HCT116 (cell line): Measurements from ENCODE around the gene GSG1L.

Source experiments
- EZH2 ChIP-seq: fragments of 200-600 bp; sonication (generic); IDR thresholded peaks from 2 replicates; pipeline ENCODE4 v1.6.1; 2017; ENCODE audit warnings: antibody characterized with exemption, mixed run types
- POLR2A ChIP-seq: IDR thresholded peaks from 2 replicates; pipeline ENCODE4 v1.7.0; 2011; ENCODE audit warnings: borderline replicate concordance; ENCODE audit not compliant: insufficient read depth, insufficient read length; ENCODE audit errors: extremely low read depth
- POLR2AphosphoS5 ChIP-seq: IDR thresholded peaks from 2 replicates; pipeline ENCODE4 v1.6.1; 2011; ENCODE audit warnings: mild to moderate bottlenecking, low read depth, low read length, moderate library complexity
- REST ChIP-seq: IDR thresholded peaks from 2 replicates; pipeline ENCODE4 v1.6.1; 2012; ENCODE audit warnings: low read depth
- SIN3A ChIP-seq: IDR thresholded peaks from 2 replicates; pipeline ENCODE4 v1.6.1; 2012; ENCODE audit warnings: low read depth
- ZFX ChIP-seq: fragments of 450-650 bp; IDR thresholded peaks from 2 replicates; pipeline ENCODE4 v1.6.1; 2017
- ZNF274 ChIP-seq: fragments of 200-500 bp; sonication (Bioruptor generic); IDR thresholded peaks from 2 replicates; pipeline ENCODE4 v1.6.1; 2014; ENCODE audit warnings: mild to moderate bottlenecking, low read depth, low read length, inconsistent platforms
- TF ChIP-seq, protein P1 (sequence below): IDR thresholded peaks from 2 replicates; pipeline ENCODE4 v1.6.1; 2012
- TF ChIP-seq, protein P2 (sequence below), 3 experiments: fragments of 200-600 bp in 1 of 3; sonication (generic) in 1 of 3; IDR thresholded peaks in 2 of 3; conservative IDR thresholded peaks in 1 of 3; 2 replicates each; pipeline ENCODE4 v1.5.1; 2012 to 2017; ENCODE audit warnings: low read depth in 2 of 3, low read length in 2 of 3, antibody characterized with exemption in 1 of 3, borderline replicate concordance in 1 of 3, control low read depth in 1 of 3, mild to moderate bottlenecking in 1 of 3, mixed read lengths in 1 of 3, mixed run types in 1 of 3, moderate library complexity in 1 of 3; ENCODE audit not compliant: insufficient read depth in 1 of 3

DNA sequence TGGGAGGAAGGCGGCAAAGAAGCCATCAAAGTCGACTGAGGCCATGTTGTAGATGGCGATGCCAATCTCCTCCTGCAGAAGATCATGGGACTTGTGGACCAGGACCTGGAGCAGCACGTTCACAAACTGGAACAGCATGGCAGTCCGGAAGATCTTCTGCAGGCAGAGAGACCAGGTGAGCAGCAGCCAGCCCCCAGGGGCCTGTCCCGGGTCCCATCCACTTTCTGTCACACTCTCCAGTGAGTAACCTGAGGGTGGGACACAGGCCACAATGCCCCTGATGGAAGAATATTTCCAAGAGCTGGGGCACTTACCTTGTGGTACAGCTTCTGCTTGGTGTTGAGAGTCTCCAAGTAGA lies 38.0 kb upstream of the GSG1L start:
- TF ChIP-seq, protein P1, sequence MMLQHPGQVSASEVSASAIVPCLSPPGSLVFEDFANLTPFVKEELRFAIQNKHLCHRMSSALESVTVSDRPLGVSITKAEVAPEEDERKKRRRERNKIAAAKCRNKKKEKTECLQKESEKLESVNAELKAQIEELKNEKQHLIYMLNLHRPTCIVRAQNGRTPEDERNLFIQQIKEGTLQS: no peak
- TF ChIP-seq, protein P2, sequence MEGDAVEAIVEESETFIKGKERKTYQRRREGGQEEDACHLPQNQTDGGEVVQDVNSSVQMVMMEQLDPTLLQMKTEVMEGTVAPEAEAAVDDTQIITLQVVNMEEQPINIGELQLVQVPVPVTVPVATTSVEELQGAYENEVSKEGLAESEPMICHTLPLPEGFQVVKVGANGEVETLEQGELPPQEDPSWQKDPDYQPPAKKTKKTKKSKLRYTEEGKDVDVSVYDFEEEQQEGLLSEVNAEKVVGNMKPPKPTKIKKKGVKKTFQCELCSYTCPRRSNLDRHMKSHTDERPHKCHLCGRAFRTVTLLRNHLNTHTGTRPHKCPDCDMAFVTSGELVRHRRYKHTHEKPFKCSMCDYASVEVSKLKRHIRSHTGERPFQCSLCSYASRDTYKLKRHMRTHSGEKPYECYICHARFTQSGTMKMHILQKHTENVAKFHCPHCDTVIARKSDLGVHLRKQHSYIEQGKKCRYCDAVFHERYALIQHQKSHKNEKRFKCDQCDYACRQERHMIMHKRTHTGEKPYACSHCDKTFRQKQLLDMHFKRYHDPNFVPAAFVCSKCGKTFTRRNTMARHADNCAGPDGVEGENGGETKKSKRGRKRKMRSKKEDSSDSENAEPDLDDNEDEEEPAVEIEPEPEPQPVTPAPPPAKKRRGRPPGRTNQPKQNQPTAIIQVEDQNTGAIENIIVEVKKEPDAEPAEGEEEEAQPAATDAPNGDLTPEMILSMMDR (IDR thresholded peaks at IDR 0.05 in 2 of 3, conservative IDR thresholded peaks at IDR 0.05 in 1 of 3; ENCODE audit: borderline replicate concordance in 1 of 3, insufficient read depth in 1 of 3, low read depth in 2 of 3, low read length in 2 of 3): no peak
- TF ChIP-seq POLR2AphosphoS5 (no peak), EZH2 (no peak), POLR2A (no peak), ZNF274 (no peak), ZFX (no peak), REST (no peak), SIN3A (no peak)
